ENCODE measurements around the gene RETREG3.
"Not testable (repeated sequence)": the region's sequence is repeated elsewhere in the genome, so short reads cannot be mapped to it uniquely, and the experiment has no call there.

The RETREG3 gene

DNA sequence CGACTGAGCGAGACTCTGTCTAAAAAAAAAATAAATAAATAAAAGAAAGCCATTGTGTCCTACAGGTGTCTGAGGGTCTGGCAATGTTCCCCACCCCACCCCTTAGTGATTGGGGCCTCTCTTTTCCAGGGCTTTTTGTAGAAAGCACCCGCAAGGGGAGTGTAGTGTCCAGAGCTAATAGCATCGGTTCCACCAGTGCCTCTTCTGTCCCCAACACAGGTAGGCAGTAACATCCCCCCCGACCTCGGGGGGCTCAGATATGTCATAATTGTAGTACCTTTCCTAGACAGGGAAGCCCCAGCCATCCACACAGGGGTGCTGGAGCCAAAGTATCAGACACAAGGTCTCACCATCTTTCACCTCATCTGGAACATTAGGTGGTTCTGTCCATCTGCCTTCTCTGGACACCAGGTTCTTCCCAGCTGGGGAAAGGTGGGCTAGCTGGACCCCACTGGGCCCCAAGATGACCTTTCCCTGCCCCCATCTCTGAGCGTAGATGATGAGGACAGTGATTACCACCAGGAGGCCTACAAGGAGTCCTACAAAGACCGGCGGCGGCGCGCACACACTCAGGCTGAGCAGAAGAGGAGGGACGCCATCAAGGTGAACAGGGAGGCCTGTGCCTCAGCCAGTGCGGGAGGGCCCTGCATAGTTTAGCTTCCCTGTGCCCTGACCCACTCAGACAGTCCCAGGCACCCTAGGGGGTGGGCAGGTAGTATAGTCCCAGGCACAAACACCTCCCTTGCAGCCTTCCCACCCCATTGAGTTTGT lies 40.6 kb downstream of the RETREG3 start:
- DNase-seq = no peak

- DNase-seq = peak; percentile 83
These were observed 42.1 kb downstream of the RETREG3 start, which contains the start of gene MLX for GRCh38 chr17:42566883-42567573. MLX (plus strand) TSS chr17:42567100; CDS start chr17:42567125, 25 bp downstream.

DNA sequence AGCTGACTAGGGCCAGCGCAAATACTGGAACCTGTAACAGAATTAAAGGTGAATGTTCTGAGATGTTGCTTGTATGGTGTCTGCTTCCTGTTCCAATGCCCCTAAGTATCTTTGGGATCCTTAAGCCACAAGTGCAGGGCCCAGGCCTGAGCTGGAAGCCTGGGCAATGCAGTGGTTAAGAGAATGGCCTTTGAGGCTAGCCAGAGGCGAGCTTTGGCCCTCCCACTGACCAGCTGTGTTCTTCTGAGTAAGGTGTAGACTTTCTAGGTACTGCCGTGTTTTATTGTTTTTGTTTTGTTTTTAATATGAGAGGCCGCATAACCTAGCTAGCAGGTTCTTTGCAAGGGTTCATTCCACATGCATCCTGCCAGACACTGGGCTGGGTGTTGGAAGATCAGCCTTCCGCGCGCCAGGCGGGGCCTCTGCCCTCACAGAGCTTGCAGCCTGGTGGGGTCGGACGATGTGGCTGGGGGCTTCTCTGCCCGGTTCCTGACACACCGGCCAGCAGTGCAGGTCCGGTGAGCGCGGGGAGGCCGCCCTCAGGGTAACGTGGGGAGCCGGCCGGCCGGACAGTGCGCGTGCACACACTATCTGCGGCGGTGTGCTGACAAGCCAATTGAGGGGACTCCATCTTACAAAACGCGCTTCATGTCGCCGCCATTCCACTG lies 42.8 kb downstream of the RETREG3 start:
- no peak for DNase-seq

DNA sequence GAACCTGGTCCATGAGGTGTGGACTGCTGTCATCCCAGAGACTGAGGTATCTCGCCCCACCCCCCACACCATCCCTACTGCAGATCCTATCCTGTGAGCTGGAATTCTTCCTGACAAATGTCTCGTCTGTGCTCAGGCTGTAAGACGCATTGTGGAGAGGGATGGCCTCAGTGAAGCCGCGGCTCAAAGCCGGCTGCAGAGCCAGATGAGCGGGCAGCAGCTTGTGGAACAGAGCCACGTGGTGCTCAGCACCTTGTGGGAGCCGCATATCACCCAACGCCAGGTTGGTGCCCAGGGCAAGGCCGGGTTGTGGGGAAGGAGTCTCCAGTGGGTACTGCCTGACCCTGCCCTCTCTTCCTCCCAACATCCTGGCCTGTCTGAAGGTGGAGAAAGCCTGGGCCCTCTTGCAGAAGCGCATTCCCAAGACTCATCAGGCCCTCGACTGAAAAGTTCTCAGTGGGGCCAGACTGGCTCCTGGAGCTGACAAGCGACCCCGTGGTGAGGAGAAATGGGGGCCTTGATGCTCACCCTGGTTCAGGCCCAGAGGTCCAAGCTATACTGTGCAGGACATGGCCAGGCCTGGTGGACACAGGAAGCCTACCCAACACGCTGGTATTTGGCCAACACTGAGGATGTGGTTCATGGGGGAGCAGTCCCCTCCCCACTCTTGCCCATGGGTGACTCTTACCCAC lies 43.5 kb downstream of the RETREG3 start:
- no peak for DNase-seq

DNA sequence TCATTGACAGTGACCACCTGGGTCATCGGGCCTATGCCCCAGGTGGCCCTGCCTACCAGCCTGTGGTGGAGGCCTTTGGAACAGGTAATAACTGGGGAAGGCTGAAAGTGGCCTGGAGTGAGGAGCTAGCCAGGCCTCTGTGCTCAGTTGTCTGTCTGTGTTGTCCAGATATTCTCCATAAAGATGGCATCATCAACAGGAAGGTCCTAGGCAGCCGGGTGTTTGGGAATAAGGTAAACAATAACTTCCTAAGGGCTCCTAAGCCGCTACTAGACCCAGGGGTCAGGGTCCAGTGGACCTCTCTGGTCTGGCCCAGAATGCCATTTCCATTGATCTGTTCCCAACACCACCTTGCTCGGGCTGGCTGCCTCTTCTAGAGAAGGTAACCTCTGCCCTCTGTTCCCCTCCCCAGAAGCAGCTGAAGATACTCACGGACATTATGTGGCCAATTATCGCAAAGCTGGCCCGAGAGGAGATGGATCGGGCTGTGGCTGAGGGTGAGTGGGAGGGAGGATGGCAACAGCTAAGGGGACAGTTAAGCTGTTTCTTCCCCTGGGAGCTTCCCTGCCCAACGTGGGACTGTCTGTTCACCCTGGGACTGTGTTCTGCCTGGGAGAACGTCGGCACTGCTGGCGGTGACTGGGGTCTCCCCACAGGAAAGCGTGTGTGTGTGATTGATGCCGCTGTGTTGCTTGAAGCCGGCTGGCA lies 44.2 kb downstream of the RETREG3 start:
- DNase-seq = no peak

DNA sequence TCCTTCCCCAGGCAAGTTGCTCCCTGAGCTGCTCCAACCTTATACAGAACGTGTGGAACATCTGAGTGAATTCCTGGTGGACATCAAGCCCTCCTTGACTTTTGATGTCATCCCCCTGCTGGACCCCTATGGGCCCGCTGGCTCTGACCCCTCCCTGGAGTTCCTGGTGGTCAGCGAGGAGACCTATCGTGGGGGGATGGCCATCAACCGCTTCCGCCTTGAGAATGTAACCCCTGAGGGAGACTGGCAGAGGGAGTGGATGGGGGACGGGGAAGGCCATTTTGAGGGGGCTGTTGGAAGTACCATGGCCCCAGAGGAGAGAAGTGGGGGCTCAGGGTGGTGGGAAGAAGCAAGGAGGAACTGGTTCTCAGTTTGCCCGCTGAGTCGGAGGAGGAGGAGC lies 45.2 kb downstream of the RETREG3 start:
- DNase-seq = no peak

DNA sequence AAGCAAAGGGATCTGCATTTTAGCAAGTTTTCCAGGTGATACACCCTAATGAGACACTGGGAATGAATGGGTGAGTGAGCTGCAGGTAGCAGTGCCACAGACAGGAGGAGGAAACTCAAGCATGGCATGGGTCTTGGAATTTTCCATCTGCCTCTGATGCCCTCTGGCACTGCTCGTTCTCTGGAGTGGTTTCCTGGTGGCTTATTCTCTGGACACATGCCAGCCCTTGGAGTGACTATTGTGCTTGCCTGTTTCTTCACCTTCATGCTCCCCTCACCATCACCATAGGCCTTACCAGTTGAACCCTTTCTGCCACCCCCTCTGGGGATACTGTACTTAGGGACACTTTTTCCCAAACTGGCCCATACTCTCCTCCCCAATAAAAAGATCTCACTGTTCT lies 45.6 kb downstream of the RETREG3 start:
- no peak for DNase-seq

DNA sequence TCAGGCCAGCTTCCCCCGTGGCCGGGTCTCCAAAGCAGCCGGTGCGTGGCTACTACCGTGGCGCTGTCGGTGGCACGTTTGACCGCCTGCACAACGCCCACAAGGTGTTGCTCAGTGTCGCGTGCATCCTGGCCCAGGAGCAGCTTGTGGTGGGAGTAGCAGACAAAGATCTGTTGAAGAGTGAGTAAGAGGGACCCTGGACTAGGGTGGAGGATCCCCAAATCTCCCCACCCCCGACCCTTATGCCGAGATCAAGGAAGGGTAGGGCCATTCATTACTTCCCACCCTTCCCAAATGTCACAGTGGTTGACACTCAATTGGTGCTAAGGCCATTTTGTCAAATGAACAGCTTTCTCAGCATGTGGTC lies 46.0 kb downstream of the RETREG3 start:
- DNase-seq = no peak

DNA sequence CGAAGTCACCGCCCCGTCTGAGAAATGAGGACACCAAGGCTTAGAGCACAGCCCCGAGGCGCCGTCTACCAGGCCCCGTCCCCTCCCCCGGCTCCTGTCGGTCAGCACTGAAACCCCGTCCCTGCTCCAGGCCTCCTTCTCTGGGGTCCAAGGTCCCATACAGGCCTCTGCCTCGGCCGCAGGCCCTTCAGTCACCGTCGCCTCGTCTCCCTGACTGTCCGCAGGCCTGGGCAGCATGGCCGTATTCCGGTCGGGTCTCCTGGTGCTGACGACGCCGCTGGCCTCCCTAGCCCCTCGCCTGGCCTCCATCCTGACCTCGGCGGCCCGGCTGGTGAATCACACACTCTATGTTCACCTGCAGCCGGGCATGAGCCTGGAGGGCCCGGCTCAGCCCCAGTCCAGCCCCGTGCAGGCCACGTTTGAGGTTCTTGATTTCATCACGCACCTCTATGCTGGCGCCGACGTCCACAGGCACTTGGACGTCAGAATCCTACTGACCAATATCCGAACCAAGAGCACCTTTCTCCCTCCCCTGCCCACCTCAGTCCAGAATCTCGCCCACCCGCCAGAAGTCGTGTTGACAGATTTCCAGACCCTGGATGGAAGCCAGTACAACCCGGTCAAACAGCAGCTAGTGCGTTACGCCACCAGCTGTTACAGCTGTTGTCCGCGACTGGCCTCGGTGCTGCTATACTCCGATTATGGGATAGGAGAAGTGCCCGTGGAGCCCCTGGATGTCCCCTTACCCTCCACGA lies 46.6 kb downstream of the RETREG3 start:
- DNase-seq = no peak

- DNase-seq = peak; percentile 88
These were observed 47.2 kb downstream of the RETREG3 start, which contains the start of gene COASY for GRCh38 chr17:42561897-42562387. COASY (plus strand) TSS chr17:42562148; CDS start chr17:42562623, 475 bp downstream.

- no peak for DNase-seq
These were observed 48.9 kb downstream of the RETREG3 start for GRCh38 chr17:42560246-42560645.

DNA sequence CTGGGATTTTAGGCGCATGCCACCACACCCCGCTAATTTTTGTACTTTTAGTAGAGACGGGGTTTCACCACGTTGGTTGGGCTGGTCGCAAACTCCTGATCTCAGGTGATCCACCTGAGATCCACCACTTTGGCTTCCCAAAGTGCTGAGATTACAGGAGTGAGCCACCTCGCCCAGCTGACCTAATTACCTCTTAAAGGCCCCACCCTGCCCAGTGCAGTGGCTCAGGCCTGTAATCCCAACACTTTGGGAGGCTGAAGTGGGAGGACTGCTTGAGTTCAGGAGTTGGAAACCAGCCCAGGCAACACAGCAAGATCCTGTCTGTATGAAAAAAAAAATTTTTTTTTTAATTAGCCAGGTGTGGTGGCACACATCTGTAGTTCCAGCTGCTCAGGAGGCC lies 50.1 kb downstream of the RETREG3 start:
- DNase-seq = no peak

- not testable (repeated sequence) for DNase-seq
These were observed 53.1 kb downstream of the RETREG3 start for GRCh38 chr17:42555961-42556617.

DNA sequence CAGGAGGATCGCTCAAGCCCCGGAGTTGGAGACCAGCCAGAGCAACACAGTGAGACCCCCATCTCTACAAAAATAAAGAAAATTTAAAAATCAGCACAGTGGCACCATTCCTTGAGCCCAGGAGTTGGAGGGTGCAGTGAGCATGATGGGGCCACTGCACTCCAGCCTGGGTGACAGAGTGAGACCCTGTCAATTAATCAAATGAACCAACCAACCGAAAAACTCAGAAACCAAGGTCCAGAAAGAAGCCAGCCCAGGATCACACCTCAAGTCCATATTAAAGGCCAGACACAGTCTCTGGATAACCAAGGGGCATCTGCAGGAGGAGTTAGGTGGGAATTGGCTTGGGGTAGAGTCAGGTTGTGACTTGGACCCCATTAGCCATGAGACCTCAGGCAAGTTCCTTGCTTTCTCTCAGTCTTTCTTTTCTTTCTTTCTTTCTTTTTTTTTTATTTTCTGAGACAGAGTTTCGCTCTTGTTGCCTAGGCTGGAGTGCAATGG lies 54.0 kb downstream of the RETREG3 start:
- DNase-seq = no peak

GRCh38 chr17:42554250-42555121 lies 54.7 kb downstream of the RETREG3 start:
- peak; percentile 26 for DNase-seq

DNA sequence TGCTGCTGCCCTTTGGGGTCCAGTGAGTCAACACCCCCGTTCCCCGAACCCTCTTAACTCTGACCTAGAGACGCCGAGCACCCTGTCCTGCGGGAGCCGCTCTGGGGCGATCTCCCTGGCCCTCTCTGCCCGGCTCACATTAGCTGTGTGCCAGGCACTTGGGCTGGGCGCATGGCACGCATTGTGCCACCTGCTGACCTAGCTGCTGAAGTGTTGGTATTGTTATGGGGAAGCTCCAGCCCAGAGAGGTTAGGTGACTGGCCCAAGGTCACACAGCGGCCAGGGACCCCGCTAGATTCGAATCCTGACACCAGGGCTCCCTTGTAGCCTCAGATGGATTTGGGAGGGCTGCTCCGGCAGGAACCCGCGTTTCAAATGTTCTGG lies 55.3 kb downstream of the RETREG3 start:
- DNase-seq = no peak

GRCh38 chr17:42553161-42553818 lies 55.9 kb downstream of the RETREG3 start:
- no peak for DNase-seq

GRCh38 chr17:42552736-42553135 lies 56.4 kb downstream of the RETREG3 start, which contains the start of gene HSD17B1:
HSD17B1 (plus strand) TSS chr17:42552923; CDS start chr17:42552934, 11 bp downstream.
- not testable (repeated sequence) for DNase-seq
